GM08714 (cell line): ENCODE results near the gene HMCN2.
"Not testable (repeated sequence)": the region's sequence is repeated elsewhere in the genome, so short reads cannot be mapped to it uniquely, and the experiment has no call there.

Experiments
- H3K4me3 ChIP-seq: fragments of 200-500 bp; sonication (Bioruptor generic); 2 replicates; pipeline ENCODE4 v1.5.1; 2014; ENCODE audit warnings: mild to moderate bottlenecking, low read length, inconsistent platforms
- ZNF274 ChIP-seq: IDR thresholded peaks from 2 replicates; pipeline ENCODE4 v1.6.1; 2012; ENCODE audit warnings: mild to moderate bottlenecking, low read depth, low read length

HMCN2 gene

DNA sequence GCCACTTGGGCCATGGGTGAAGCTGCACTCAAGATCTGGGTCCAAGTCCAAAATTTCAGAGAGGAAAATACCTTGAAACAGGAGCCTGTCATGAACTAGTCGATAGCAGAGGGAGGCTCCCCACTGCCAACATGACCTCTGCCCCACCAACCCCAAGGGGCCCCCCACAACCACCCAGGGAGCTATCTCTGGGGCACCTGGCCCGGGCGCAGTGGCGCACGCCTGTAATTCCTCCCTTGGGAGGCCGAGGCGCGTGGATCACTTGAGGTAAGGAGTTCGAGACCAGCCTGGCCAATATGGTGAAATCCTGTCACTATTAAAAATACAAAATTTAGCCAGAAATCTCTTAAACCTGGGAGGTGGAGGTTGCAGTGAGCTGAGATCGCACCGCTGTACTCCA lies 20.1 kb upstream of the HMCN2 start:
- no peak overlapping the region for H3K4me3 ChIP-seq
- no peak for TF ChIP-seq ZNF274

DNA sequence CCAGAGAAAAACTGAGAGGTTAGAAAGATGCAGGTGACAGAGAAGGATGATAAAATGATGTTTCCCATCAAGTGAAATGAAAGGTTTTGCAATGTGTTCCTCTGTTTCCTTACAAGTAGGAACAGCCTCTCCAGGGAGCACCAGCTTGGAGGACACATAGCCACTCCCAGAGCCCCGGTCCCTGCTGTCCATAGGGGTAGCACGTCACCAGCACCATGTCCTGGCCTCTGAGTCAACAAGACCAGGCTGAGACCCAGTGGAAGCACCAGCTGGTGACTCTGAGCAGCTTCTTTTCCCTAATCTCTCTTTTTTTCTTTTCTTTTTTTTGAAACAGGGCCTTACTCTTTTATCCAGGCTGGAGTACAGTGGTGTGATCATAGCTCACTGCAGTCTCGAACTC lies 19.4 kb upstream of the HMCN2 start:
- no peak for TF ChIP-seq ZNF274

DNA sequence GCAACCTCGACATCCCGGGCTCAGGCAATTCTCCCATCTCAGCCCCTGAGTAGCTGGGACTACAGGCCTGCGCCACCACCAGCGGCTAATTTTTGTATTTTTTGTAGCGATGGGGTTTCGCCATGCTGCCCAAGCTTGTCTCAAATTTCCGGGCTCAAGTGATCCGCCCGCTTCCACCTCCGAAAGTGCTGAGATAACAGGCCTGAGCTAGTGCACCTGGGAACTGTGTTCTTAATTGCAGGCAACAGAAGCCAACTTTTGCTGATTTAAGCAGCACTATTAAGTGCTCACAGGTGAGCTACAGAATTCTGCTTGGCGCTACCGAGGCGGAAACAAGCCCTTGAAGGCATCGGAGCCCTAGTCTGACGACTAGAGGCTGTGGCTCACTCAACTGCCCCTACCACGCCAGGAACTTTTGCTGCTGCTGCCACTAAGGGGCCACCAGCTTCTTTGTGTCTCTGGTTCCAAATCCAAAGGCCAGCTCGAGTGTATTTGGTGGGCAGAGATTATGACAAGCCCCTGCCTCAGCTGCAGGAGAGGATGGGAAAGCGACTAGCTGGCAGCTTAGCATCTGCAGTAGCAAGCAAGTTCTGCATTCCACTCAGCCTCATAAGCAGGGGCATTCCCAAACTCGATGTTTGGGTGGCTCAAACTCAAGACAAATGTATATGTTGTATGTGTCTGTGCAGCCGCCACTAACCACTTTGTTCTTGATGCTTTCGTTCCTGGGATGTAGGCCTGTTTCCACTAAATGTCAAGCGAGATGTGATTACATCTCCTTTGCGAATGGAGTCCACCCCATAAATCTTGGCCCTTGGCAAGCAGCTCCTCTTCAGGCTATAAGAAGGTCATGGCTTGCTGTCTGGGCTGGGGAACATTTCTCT lies 10.6 kb upstream of the HMCN2 start:
- H3K4me3 ChIP-seq = no peak overlapping the region
- TF ChIP-seq ZNF274 = no peak

More for the DNA sequence above, 19.4 kb upstream of the HMCN2 start:
- H3K4me3 ChIP-seq = no peak overlapping the region

DNA sequence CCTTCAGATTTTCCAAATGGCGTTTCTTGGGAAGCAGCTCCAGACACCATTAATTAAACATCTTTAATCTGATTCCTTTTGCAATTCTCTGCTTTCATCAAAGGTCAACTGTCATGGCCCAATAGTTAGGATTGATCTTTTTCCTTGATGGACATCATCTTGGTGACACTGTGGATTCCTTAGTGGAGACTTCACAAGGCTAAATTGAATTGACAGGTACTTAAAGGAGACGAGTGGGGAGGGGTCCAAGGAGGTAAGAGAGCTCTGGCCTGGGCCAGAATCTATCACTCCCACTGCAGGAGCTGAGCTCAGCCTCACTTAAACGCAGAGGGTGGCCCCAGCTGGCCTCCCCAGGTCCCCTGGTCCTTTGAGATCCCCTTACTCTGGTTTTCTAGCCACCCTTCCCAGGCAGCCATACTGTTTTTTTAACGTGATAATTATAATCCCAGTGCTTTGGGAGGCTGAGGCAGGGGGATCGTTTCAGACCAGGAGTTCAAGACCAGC lies 9.9 kb upstream of the HMCN2 start:
- TF ChIP-seq ZNF274 = no peak
- H3K4me3 ChIP-seq = no peak overlapping the region

DNA sequence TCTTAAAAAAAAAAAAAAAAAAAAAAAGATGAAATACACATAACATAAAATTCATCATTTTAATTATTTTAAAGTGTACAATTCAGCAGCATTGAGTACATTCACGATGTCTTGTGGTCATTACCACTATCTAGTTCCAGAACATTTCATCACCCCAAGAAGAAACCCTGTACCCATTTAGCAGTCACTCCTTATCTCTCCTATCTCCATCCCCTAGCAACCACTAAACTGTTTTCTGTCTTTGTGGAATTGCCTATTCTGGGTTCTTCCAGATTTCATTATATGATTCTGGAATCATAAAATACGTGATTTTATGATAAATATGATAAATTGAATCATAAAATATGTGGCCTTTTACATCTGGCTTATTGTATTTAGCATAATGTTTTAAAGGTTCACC lies 8.9 kb upstream of the HMCN2 start:
- TF ChIP-seq ZNF274 = no peak
- H3K4me3 ChIP-seq = no peak overlapping the region

DNA sequence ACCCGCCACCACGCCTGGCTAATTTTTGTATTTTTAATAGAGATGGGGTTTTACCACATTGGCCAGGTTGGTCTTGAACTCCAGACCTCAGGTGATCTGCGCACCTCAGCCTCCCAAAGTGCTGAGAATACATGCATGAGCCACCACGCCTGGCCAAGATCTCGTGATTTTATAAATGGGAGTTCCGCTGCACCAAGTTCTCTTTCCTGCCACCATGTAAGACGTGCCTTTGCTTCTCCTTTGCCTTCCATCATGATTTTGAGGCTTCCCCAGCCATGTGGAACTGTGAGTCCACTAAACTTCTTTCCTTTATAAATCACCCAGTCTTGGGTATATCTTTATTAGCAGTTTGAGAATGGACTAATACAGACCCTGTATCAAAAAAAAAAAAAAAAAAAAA lies 7.4 kb upstream of the HMCN2 start:
- not testable (repeated sequence) for H3K4me3 ChIP-seq

DNA sequence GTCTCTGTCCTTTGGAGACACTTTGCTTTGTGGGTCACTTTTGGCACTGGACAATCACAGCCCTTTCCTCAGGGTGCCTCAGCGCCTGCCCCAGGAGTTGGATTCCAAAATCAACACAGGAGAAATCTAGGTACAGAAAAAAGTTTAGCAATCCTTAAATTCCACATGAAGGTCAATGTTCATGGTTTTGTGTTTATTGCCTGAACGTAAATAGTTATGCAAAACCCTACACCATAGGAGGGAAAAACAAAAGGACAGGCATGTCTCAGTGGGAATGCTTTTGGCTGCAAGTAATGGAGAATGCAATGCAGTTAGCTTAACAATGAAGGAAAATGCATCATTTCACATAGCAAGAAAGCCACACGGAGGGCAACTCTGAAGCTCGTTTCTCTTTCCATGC lies 6.5 kb upstream of the HMCN2 start:
- H3K4me3 ChIP-seq = no peak overlapping the region
- no peak for TF ChIP-seq ZNF274

DNA sequence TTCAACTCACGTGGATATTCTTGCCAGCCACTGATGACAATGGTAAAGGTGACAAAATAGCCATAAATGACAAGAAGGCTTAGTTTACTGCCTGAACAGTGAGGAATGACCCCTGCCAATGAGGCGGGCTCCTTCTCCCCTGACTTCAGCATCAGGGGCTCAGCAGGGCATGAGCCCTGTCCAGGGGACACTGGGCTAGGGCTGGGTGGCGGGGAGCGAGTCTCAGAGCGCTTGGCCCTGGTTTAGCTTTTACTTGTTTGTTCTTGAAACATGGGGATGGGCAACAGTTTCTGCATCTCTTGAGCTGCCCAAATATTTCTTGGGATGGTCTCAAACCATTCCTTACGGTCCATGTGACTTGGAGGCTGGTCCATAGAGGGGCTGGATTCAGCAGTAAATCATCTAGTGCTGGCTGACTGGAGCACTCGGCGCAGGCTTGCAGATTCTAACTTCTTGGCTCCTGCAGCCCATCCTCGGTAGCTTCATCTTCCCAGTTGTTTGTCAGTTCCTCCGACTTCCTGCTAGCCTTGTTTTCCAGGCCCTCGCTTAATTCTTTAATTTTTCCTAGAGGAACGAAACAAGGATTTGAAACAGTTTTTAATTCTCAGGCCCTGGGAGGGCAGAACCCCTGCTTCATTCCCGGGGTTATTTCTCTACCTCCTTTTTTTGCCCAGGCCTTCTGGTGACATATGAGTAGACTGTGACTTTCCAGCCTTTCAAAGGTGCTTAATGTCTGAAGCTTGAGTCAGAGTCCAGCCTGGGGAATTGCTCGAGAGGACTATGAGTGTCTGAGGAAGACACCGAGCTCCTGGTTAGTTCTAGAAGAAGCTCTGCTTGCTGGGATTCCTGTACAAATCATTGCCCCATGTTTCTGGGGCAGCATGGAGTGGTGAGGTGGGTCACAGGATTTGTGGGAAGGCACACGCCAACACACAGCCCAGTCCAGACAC lies 4.5 kb upstream of the HMCN2 start:
- H3K4me3 ChIP-seq = no peak overlapping the region
- TF ChIP-seq ZNF274 = no peak

DNA sequence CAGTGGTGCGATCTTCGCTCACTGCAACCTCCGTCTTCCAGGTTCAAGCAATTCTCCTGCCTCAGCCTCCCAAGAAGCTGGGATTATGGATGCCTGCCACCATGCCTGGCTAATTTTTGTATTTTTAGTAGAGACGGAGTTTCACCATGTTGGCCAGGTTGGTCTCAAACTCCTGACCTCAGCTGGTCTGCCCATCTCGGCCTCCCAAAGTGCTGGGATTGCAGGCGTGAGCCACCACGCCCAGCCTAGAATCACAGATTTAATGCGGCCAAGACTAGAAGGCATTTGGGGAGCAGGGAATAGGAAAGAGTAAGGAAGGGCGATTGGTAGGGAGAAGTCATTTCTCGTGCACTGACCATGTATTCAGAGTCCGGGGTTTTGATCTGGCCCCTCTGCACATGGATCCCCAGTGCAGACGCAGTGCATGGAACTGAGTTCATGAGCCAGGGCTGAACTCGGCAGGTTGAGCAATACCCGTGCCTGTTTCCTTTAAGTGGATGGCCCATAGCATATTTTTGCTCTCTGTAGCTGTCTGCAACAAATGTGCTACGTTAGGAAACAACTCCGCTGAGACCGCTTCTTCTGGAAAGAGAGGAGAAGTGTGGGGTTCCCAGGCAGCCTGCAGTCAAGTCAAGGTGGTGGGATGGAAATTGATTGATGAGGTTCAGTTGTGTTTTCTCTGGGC lies 3.4 kb upstream of the HMCN2 start:
- TF ChIP-seq ZNF274 = no peak
- H3K4me3 ChIP-seq = no peak overlapping the region

DNA sequence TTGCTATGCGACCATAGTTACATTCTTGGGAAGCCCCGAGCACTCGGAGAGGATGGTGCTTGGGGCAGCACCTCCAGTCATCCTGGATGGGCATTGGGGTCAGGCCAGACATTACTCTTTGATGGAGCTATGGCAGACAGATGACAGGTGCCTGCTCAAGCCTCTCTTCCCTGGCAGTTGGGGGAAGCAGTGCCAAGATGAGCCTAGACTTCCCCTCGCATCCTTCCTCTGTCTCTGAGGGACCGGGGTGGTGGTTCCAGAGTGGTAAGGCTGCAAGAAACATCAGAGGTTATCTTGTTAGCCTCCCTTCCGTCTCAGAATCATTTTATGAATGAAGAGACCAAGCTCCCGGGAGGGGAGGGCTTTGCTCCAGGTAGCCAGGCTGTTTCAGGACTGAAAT lies 2.8 kb upstream of the HMCN2 start:
- no peak overlapping the region for H3K4me3 ChIP-seq
- no peak for TF ChIP-seq ZNF274

DNA sequence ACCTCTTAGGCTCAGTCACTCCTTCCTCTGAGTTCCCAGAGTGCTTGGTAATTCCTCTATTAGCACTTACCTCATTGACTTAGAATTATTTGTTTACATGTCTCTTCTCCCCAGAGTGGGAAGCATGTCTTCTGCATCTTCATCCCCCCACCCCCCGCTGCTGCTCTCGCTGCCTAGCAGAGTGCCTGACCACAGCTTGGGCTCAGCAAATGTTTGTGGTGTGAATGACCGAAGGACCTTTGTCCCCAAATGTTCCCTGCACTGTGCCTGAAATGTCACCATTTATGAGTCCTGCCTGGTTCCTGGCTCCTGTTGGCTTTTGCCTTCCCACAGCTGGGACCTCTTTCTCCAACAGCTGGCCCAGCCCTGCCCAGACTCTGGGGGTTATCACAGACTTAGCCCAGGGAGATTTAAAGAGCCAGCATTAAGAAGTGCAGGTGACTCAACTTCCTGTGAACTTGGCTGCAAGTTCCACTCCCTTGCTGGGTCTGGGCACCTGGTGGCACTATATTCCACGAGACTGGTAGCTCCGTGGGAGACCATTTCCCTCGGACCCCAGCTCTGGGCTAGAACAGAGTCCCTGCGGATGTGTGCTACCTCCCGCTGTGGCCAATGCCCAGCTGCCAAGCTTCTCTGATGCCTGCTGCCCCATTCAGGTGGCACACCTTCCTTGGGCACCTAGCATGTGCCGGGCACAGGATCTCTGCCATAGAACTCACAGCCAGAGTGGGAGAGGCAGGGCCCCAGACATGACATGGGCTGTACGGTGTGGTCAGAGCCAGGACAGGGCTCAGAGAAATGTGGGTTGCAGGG lies 1.8 kb upstream of the HMCN2 start:
- H3K4me3 ChIP-seq = no peak overlapping the region
- TF ChIP-seq ZNF274 = no peak

DNA sequence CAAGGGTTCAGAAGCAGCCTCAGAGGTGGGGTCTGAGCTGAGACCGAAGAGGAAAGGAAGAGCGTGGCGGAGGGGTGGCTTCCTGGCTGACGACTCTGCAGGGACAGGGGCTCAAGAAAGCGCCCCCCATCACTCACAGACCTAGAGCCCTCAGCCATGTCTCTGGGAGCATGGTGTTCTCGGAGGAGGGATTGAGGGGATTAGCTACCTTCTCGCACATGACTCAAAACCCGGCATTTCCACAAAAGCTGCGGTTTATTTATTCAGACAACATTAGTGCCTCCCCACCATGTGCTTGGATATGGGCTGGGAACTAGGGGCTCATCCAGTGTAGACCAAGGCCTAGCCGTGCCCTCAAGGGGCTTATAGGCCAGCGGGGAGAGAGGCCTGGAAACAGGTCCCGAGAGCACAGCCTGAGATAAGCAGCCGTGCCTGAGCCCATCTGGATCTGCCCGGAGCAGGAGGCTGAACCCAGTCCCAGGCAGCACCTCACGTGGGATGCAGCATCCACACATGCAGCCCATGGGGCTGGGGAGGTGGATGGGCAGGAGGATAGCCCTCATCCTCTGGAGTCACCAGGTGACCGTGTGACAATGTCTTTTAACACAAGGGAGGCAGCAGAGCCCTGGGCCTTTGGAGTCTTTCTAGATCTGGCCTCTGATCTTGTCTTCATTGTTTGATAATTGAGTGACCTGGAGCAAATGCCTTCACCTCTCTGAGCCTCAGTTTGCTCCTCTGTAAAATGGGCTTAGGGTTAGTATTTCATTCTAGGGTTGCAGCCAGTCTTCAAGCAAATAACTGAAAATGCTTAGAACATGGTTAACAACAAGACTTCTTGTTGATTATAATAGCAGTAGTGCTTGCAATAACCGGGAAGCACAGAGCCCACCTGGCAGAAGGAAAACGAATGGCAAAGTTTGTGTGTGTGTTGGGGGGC lies 878 bp upstream of the HMCN2 start:
- no peak for TF ChIP-seq ZNF274
- H3K4me3 ChIP-seq = no peak overlapping the region
